Epithelial cell of alveolus of lung (primary cell): ENCODE data around the gene RUFY4. TPM values are rescaled to one million over a fixed set of nuclear protein-coding genes. Genes with fewer than 3 reads are reported as not detected.

Experiments
- total RNA-seq: library from RNA; depleted of rRNA; stranded (reverse); fragments of >200 nt; gene quantifications from 2 replicates; pipeline ENCODE4 v1.2.1, GENCODE V29; 2015

RUFY4 gene
- total RNA-seq = not detected in 2 replicates

GRCh38 chr2:218068721-218069334 lies at the start of gene RUFY4:
RUFY4 (plus strand) TSS chr2:218069253; CDS start chr2:218070606, 1,353 bp downstream.

GRCh38 chr2:218125626-218126080 lies 56.6 kb downstream of the RUFY4 start, which contains the start of gene CXCR2:
CXCR2 (plus strand) TSS chr2:218126028; CDS start chr2:218134802, 8,774 bp downstream.

Other genes starting within 250 kb of the RUFY4 start
- gene TNS1, start 66.3 kb upstream of the RUFY4 start, total RNA-seq = 29.6 and 78.2 TPM in 2 replicates
- gene CXCR2, start 56.8 kb downstream of the RUFY4 start, total RNA-seq = 0.24 TPM in 1 of 2 replicates, not detected in the other
- not detected in 2 replicates for gene CXCR1, start 97.7 kb downstream of the RUFY4 start, total RNA-seq
- gene ARPC2, start 147.9 kb downstream of the RUFY4 start, total RNA-seq = 134 and 508 TPM in 2 replicates
- 0.26 and 0.88 TPM in 2 replicates for gene GPBAR1, start 191.8 kb downstream of the RUFY4 start, total RNA-seq
- 76.4 and 116 TPM in 2 replicates for gene AAMP, start 200.9 kb downstream of the RUFY4 start, total RNA-seq
- gene PNKD, start 201.3 kb downstream of the RUFY4 start, total RNA-seq = 47.8 and 51.8 TPM in 2 replicates
- 102 and 130 TPM in 2 replicates for gene TMBIM1, start 223.2 kb downstream of the RUFY4 start, total RNA-seq